ENCODE data around the gene MRPL4.

Gene MRPL4

DNA sequence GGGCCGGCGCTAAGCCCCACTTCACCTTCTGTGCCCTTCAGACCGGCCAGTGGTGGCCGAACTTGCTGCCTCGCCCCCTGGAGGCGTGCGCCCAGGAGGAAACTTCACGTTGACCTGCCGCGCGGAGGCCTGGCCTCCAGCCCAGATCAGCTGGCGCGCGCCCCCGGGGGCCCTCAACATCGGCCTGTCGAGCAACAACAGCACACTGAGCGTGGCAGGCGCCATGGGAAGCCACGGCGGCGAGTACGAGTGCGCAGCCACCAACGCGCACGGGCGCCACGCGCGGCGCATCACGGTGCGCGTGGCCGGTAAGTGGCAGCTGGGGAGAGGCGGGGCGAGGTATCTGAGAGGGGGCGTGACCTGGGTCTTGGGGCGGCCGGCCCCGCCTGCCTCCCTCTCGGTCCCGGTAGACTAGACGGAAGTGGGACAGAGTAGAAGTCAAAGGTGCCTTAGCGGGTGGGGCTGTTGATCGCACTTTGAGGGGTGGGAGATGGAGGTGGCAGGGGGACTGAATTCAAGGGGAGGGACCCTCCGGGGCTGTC is 43.4 kb downstream of the MRPL4 start:
- no peak for DNase-seq (ENCODE audit: low read depth, low spot score)
- peak overlapping the region; percentile 40 for H3K4me3 ChIP-seq (ENCODE audit: low read length)

DNA sequence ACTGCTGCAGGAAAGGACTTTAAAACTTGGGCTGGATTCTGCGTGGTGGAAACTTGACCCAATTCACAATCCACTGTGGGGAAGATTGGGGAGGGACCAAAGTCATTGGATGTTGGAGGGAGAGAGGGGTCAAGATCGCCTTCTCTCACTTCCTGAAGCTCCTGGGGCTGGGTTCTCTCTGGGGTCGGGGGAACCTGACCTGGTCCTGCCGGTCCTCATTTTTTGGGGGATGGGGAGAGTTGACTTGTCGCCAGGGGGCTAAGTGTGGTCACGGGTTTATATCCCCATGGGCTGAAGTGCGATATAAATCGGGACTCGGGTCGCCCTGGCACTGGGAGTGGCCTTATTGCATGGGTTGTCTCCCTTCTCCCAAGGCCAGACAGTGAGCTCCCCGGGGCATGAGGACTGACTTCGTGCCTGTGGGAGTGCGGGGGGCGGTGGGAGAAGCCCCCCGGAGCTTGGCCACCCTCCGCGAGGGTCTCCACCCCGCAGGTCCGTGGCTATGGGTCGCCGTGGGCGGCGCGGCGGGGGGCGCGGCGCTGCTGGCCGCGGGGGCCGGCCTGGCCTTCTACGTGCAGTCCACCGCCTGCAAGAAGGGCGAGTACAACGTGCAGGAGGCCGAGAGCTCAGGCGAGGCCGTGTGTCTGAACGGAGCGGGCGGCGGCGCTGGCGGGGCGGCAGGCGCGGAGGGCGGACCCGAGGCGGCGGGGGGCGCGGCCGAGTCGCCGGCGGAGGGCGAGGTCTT is 44.0 kb downstream of the MRPL4 start:
- DNase-seq (ENCODE audit: low read depth, low spot score) = no peak
- H3K4me3 ChIP-seq (ENCODE audit: low read length) = peak overlapping the region; percentile 40

DNA sequence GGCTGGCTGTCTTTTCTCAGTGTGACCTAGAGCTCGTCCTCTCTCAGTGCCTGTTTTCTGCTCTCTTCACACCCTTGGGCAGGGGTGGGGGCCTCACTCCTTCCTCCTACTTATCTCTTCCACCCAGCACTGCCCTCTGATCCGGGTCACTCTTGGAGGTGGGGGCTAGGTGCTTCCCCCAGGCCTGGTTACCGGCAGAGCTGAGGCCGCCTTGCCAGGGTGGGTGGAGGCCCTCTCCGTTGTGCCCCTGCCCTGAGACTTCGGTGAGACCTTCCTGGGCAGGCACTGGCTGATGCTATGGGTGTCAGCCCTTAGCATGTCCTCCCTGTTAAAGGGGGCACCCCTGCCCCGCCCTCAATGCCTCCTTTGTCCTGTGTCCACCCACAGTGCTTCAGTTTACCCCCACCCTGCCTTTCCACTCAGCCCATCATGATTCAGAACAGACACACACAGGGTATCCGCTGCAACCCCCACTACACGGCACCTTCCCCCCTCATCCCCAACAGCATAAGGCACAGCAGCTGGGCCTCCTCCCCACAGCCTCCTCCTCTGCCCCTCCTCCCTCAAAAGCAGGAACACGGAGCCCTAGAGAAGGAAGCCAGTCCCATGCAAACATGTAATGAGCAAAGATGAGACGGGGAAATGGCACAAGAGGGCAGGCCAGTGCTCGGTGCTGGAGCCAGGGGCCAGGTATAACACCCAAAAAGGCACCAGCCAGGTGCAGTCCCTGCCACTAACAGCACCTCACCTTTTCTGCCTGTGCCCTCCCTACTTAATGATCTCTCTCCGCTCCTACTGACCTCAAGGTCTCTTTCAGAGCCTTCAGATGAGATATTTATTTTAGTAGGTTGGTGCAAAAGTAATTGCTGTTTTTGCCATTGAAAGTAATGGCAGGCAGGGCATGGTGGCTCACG is 47.8 kb downstream of the MRPL4 start:
- DNase-seq (ENCODE audit: low read depth, low spot score) = no peak
- H3K4me3 ChIP-seq (ENCODE audit: low read length) = no peak overlapping the region

DNA sequence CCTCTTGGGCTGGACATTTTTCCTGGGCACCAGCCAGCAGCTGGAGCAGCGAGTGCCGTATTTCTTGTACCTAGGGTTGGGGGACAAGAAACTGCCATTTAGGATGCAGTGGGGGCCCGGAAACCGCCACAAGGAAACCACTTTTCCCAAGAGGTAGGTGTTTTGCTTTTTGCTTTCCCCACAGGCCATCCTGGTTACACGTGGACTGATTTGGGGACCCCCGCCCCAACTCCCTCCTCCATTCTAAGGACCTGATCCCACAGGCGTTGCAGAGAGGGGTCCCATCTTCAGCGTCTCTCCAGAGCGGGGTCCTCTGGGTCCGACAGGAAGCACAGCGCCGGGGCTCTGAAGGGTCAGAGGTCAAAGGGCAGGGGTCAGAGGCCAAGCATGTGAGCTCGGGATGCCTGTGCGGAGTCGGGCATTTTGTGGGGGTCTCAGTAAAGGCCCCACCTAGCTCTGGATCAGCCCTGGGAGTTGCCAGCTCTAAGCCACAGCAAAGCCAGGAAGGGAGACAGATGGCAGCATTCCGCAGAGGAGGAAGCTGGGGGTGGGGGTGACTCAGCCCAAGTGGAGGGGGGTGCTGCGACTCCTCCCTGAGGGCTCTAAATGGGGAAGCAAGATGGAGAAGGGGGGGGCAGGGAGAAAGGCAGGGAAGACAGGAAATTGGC is 53.3 kb downstream of the MRPL4 start:
- DNase-seq (ENCODE audit: low read depth, low spot score) = no peak
- H3K4me3 ChIP-seq (ENCODE audit: low read length) = no peak overlapping the region

- H3K4me3 ChIP-seq (ENCODE audit: low read length) = no peak overlapping the region
- DNase-seq (ENCODE audit: low read depth, low spot score) = no peak
These were observed 54.3 kb downstream of the MRPL4 start for GRCh38 chr19:10306327-10306726.

DNA sequence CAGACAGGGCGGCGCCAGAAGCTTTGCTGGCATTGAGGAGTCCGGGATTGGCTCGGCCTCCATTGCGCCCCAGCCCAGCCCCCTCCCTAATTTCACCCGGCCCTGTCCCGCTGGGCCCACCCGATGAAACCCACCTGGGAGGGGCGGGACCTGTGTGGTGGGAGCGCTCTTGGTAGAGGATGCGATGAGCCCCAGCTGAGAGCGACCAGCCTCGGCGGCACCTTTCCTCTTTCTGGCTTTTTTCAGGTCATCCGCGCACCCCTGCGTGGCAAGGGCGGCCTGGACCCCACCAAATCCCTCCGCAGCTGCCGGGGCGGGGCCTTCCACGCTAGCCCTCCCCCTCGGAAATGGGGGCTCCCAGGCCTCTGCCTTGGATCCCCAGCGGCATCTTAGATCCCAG is 57.4 kb downstream of the MRPL4 start, which contains the start of gene ZGLP1:
Gene ZGLP1 (minus strand): TSS at position 393 of the 400 bp plus-strand sequence.
- DNase-seq (ENCODE audit: low read depth, low spot score) = no peak

More for the DNA sequence above, 57.4 kb downstream of the MRPL4 start, which contains the start of gene ZGLP1:
- H3K4me3 ChIP-seq (ENCODE audit: low read length) = no peak within 1 kb of the TSS

All from Jurkat, Clone E6-1 (cell line).